Body of pancreas (tissue), 4 donors: ENCODE data around the gene ERAL1. TPM values are rescaled to one million over a fixed set of nuclear protein-coding genes. Genes with fewer than 3 reads are reported as not detected.

ENCODE experiments used
- ATAC-seq: fragments of 150-250 bp; one replicate; pipeline ENCODE4 v1.9.1; 2016
- DNase-seq, 4 donors: peaks; one replicate each; pipeline ENCODE4 v3.0.0-alpha.2; 2019
- H3K27ac ChIP-seq, 4 donors: fragments of 200-600 bp; sonication (generic); 1 replicate in 3 of 4; 2 replicates in 1 of 4; pipeline versions ENCODE4 v1.5.1 to v1.6.1; 2016 to 2019; ENCODE audit warnings: mild to moderate bottlenecking in 1 of 4, mixed read lengths in 1 of 4, moderate library complexity in 1 of 4
- H3K27me3 ChIP-seq, 2 donors: fragments of 200-600 bp; sonication (generic); one replicate each; pipeline ENCODE4 v1.6.0; 2016; ENCODE audit warnings: mild to moderate bottlenecking in 1 of 2
- H3K36me3 ChIP-seq, 2 donors: fragments of 200-600 bp; sonication (generic); replicated peaks in 1 of 2; 2 replicates each; pipeline ENCODE4 v1.5.1; 2016; ENCODE audit warnings: low read depth in 2 of 2; ENCODE audit not compliant: insufficient read depth in 1 of 2
- H3K4me1 ChIP-seq: fragments of 200-600 bp; sonication (generic); one replicate; pipeline ENCODE4 v1.6.0; 2016
- H3K4me3 ChIP-seq, 2 donors: fragments of 200-600 bp; sonication (generic); 1 replicate in 1 of 2; 2 replicates in 1 of 2; pipeline ENCODE4 v1.5.1; 2016 to 2019
- H3K9me3 ChIP-seq, 3 donors: fragments of 200-600 bp; sonication (generic); 1 replicate in 2 of 3; 2 replicates in 1 of 3; pipeline ENCODE4 v1.5.1; 2016
- POLR2A ChIP-seq, 3 donors: fragments of 450-650 bp; IDR thresholded peaks; one replicate each; pipeline ENCODE4 v1.6.1; 2016; ENCODE audit warnings: antibody characterized with exemption in 3 of 3, mild to moderate bottlenecking in 2 of 3
- WGBS, 2 donors: methylation state at CpG; one replicate each; pipeline ENCODE4 v1.1.5; 2017; 5-methylcytosine and 5-hydroxymethylcytosine counted together
- intact Hi-C: fragments of 100-400 bp; cut with DNase I; formaldehyde crosslinking; loops from one replicate; pipeline ENCODE4 v1.15.1; 2023
- total RNA-seq, 2 donors: library from RNA; depleted of rRNA; stranded (reverse); fragments of >200 nt; gene quantifications; one replicate each; pipeline ENCODE4 v1.1.0, GENCODE V29; 2016
- TF ChIP-seq, protein P1 (sequence below), 7 experiments: fragments of 450-650 bp in 4 of 7; fragments of 200-600 bp in 3 of 7; sonication (generic) in 3 of 7; IDR thresholded peaks; one replicate each; pipeline ENCODE4 v1.5.1; 2016 to 2019; ENCODE audit warnings: antibody characterized with exemption in 7 of 7

Gene ERAL1
- 10 to 100 TPM; 13.0 to 49.4 TPM for total RNA-seq

- peak within 1 kb of the TSS; percentile 30 to 83 for H3K4me3 ChIP-seq
- H3K4me1 ChIP-seq = peaks cover 12% of the 10 kb centered on the region
- peaks cover 8 to 9% of the 10 kb centered on the region in 2 donors for H3K36me3 ChIP-seq
- no peaks in the 10 kb centered on the region for H3K27me3 ChIP-seq
- TF ChIP-seq, protein P1, sequence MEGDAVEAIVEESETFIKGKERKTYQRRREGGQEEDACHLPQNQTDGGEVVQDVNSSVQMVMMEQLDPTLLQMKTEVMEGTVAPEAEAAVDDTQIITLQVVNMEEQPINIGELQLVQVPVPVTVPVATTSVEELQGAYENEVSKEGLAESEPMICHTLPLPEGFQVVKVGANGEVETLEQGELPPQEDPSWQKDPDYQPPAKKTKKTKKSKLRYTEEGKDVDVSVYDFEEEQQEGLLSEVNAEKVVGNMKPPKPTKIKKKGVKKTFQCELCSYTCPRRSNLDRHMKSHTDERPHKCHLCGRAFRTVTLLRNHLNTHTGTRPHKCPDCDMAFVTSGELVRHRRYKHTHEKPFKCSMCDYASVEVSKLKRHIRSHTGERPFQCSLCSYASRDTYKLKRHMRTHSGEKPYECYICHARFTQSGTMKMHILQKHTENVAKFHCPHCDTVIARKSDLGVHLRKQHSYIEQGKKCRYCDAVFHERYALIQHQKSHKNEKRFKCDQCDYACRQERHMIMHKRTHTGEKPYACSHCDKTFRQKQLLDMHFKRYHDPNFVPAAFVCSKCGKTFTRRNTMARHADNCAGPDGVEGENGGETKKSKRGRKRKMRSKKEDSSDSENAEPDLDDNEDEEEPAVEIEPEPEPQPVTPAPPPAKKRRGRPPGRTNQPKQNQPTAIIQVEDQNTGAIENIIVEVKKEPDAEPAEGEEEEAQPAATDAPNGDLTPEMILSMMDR (IDR thresholded peaks at IDR 0.05) = no peak
- peak; percentile 41 to 82 (median 80) for TF ChIP-seq POLR2A (IDR thresholded peaks at IDR 0.05)
- no peaks in the 10 kb centered on the region for H3K9me3 ChIP-seq
- peak within 1 kb of the TSS; percentile 10 to 74 (median 47) for H3K27ac ChIP-seq
- ATAC-seq = peak; percentile 98
- peak; percentile 83 to 91 (median 88) for DNase-seq
- intact Hi-C loops = no loop called here
- WGBS, 2 donors = 1 to 2% methylated on average over 35 to 40 of the region's 42 CpGs
Observed at GRCh38 chr17:28854457-28855335, at the start of gene ERAL1. Gene ERAL1, plus strand, starts transcription at chr17:28855016. Its CDS starts 19 bp downstream, at chr17:28855035.

GRCh38 chr17:28807925-28808634 is 46.7 kb upstream of the ERAL1 start:
- 5 to 7% methylated on average over 2 of the region's 2 CpGs for WGBS, 2 donors
- no peak for ATAC-seq
- H3K4me1 ChIP-seq = peaks cover 39% of the 10 kb centered on the region

GRCh38 chr17:28810437-28810836 is 44.4 kb upstream of the ERAL1 start:
- ATAC-seq (no peak), DNase-seq (no peak)
- Histone ChIP-seq H3K4me1 (peaks cover 39% of the 10 kb centered on the region), H3K9me3 (no peaks in the 10 kb centered on the region), H3K36me3 (no peaks in the 10 kb centered on the region), H3K27ac (peak overlapping the region in 2 of 4 donors; percentile 85 to 95), H3K27me3 (no peaks in the 10 kb centered on the region), H3K4me3 (no peak overlapping the region)
- intact Hi-C loops = no loop called here
- TF ChIP-seq, protein P1 (IDR thresholded peaks at IDR 0.05) = no peak
- TF ChIP-seq POLR2A (IDR thresholded peaks at IDR 0.05) = no peak
- WGBS, 2 donors = 92 to 94% methylated on average over 1 of the region's 1 CpG

More at GRCh38 chr17:28807925-28808634, 46.7 kb upstream of the ERAL1 start:
- DNase-seq = peak in 3 of 4 donors; percentile 30 to 54 (median 45)
- Histone ChIP-seq H3K36me3 (no peaks in the 10 kb centered on the region), H3K27ac (peak overlapping the region; percentile 29 to 95 (median 54)), H3K27me3 (no peaks in the 10 kb centered on the region), H3K9me3 (no peaks in the 10 kb centered on the region), H3K4me3 (no peak overlapping the region)
- intact Hi-C loops = no loop called here
- TF ChIP-seq, protein P1 (IDR thresholded peaks at IDR 0.05) = no peak

- intact Hi-C loops = no loop called here
- H3K4me1 ChIP-seq = peaks cover 31% of the 10 kb centered on the region
- H3K27me3 ChIP-seq = no peaks in the 10 kb centered on the region
- DNase-seq (peak in 1 of 4 donors; percentile 5), ATAC-seq (no peak)
- H3K9me3 ChIP-seq = no peaks in the 10 kb centered on the region
- no peaks in the 10 kb centered on the region for H3K36me3 ChIP-seq
- WGBS, 2 donors = 3 to 4% methylated on average over 6 of the region's 6 CpGs
- H3K4me3 ChIP-seq = peak overlapping the region; percentile 92 to 99
- TF ChIP-seq POLR2A (IDR thresholded peaks at IDR 0.05) = no peak
- TF ChIP-seq, protein P1 (IDR thresholded peaks at IDR 0.05) = no peak
- H3K27ac ChIP-seq = peak overlapping the region; percentile 68 to 95 (median 89)
Observed at GRCh38 chr17:28811651-28812090, 43.1 kb upstream of the ERAL1 start.
